Colonic mucosa (tissue), 4 donors: ENCODE results near the gene SLCO1B1. TPM values are rescaled to one million over a fixed set of nuclear protein-coding genes. Genes with fewer than 3 reads are reported as not detected.
"Not testable (repeated sequence)": the region's sequence is repeated elsewhere in the genome, so short reads cannot be mapped to it uniquely, and the experiment has no call there.

Experiments
- DNase-seq: peaks from one replicate; pipeline ENCODE4 v3.0.0-alpha.2; 2020
- H3K27ac ChIP-seq: fragments of 200-600 bp; one replicate; pipeline ENCODE4 v1.8.0; 2021
- H3K27me3 ChIP-seq: fragments of 200-600 bp; one replicate; pipeline ENCODE4 v1.8.0; 2021
- H3K36me3 ChIP-seq: fragments of 200-600 bp; one replicate; pipeline ENCODE4 v1.8.0; 2021
- H3K4me1 ChIP-seq: fragments of 200-600 bp; one replicate; pipeline ENCODE4 v1.8.0; 2021; ENCODE audit warnings: mild to moderate bottlenecking
- H3K4me3 ChIP-seq: fragments of 200-600 bp; one replicate; pipeline ENCODE4 v1.8.0; 2021
- H3K9ac ChIP-seq, 2 donors: one replicate each; pipeline ENCODE4 v1.7.0; 2013; ENCODE audit warnings: control low read depth in 2 of 2, low read depth in 2 of 2, low read length in 2 of 2
- H3K9me3 ChIP-seq: fragments of 200-600 bp; one replicate; pipeline ENCODE4 v1.8.0; 2021
- CTCF ChIP-seq: fragments of 200-600 bp; IDR thresholded peaks from one replicate; pipeline ENCODE4 v1.8.0; 2022; ENCODE audit warnings: antibody characterized with exemption, mild to moderate bottlenecking
- intact Hi-C: fragments of 100-400 bp; cut with DNase I; formaldehyde crosslinking; loops from one replicate; pipeline ENCODE4 v1.14.1; 2022
- total RNA-seq, 2 donors: library from RNA; stranded (reverse); fragmentation: NEBNext Ultra II Directional in 1 of 2; extraction: Animal tissue kit (Norgen Biotek cat#: 25700) in 1 of 2; gene quantifications; one replicate each; pipeline ENCODE4 v1.2.1, GENCODE V29; 2021
- donor health status: healthy.
- donor health status: DM: no; HTN: no; CAD: no.
- donor health status: DM: no; HTN: no; CAD: no.

Gene SLCO1B1
- total RNA-seq, 2 donors from 2014 or later, result not detected

GRCh38 chr12:21129351-21129750 lies 1.6 kb upstream of the SLCO1B1 start:
- Histone ChIP-seq H3K4me3 (no peak overlapping the region), H3K27ac (no peak overlapping the region), H3K9me3 (no peaks in the 10 kb centered on the region), H3K4me1 (no peaks in the 10 kb centered on the region), H3K27me3 (no peaks in the 10 kb centered on the region), H3K36me3 (no peaks in the 10 kb centered on the region), H3K9ac (no peak overlapping the region)
- no peak for TF ChIP-seq CTCF
- no peak for DNase-seq
- intact Hi-C loops, result no loop called here

GRCh38 chr12:21129906-21130305 lies 1.1 kb upstream of the SLCO1B1 start:
- no peak for TF ChIP-seq CTCF
- Histone ChIP-seq H3K9ac (no peak overlapping the region), H3K9me3 (no peaks in the 10 kb centered on the region), H3K27ac (no peak overlapping the region), H3K4me3 (no peak overlapping the region), H3K27me3 (no peaks in the 10 kb centered on the region), H3K4me1 (no peaks in the 10 kb centered on the region), H3K36me3 (no peaks in the 10 kb centered on the region)
- no peak for DNase-seq
- intact Hi-C loops, result no loop called here

- H3K36me3 ChIP-seq, H3K27ac ChIP-seq, H3K9me3 ChIP-seq, H3K27me3 ChIP-seq, H3K9ac ChIP-seq, H3K4me3 ChIP-seq, H3K4me1 ChIP-seq, intact Hi-C loops, DNase-seq: not testable (repeated sequence)
These were observed 6.5 kb downstream of the SLCO1B1 start for GRCh38 chr12:21137318-21137999.

- no peak overlapping the region for H3K4me3 ChIP-seq
- H3K9me3 ChIP-seq, result no peaks in the 10 kb centered on the region
- no peaks in the 10 kb centered on the region for H3K27me3 ChIP-seq
- no peak for DNase-seq
- intact Hi-C loops, result no loop called here
- no peaks in the 10 kb centered on the region for H3K4me1 ChIP-seq
- H3K27ac ChIP-seq, result no peak overlapping the region
- H3K36me3 ChIP-seq, result no peaks in the 10 kb centered on the region
- H3K9ac ChIP-seq, result no peak overlapping the region
- no peak for TF ChIP-seq CTCF
These were observed 7.0 kb downstream of the SLCO1B1 start for GRCh38 chr12:21138016-21138415.

- Histone ChIP-seq H3K27ac (no peak overlapping the region), H3K4me1 (no peaks in the 10 kb centered on the region), H3K36me3 (no peaks in the 10 kb centered on the region), H3K9me3 (no peaks in the 10 kb centered on the region), H3K4me3 (no peak overlapping the region), H3K27me3 (no peaks in the 10 kb centered on the region), H3K9ac (no peak overlapping the region)
- DNase-seq, result no peak
- intact Hi-C loops, result no loop called here
- no peak for TF ChIP-seq CTCF
These were observed 13.3 kb downstream of the SLCO1B1 start for GRCh38 chr12:21144309-21144708.

GRCh38 chr12:21149861-21150260 lies 18.9 kb downstream of the SLCO1B1 start:
- H3K4me3 ChIP-seq, H3K27ac ChIP-seq, H3K27me3 ChIP-seq, H3K36me3 ChIP-seq, H3K9ac ChIP-seq, H3K9me3 ChIP-seq, DNase-seq, intact Hi-C loops, H3K4me1 ChIP-seq: not testable (repeated sequence)
